ENCODE measurements around the gene AUTS2. TPM values are rescaled to one million over a fixed set of nuclear protein-coding genes. Genes with fewer than 3 reads are reported as not detected.

AUTS2 gene
- total RNA-seq, 2 experiments from 2014 or later, result 16.9 to 17.7 TPM

DNA sequence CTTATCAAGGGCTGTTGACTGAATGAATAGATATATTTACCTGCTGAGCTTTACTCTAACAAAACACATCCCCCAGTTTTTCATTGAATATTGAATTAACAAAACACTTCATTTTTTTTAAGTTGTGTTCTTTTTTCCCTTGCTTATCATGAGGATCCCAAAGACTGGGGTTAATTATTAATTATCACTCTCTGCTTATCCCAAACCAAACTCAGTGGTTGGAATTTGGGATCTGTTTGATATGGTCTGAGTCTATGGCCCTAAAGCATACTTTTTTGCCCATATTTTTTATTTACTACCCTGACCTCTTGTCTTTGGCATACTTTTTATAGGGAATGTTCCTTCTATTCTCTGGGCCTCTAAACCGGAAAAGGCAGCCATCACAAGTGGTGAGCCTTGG, 836.5 kb downstream of the AUTS2 start:
- ChIA-PET CTCF (no interaction called here), POLR2A (no interaction called here)
- Mint-ChIP-seq H3K27ac (no peak overlapping the region), H3K4me1 (no peaks in the 10 kb centered on the region), H3K9me3 (peaks cover 3% of the 10 kb centered on the region), H3K36me3 (ENCODE audit: low read depth) (no peaks in the 10 kb centered on the region), H3K27me3 (no peaks in the 10 kb centered on the region), H3K4me3 (no peak overlapping the region)
- DNase-seq, result no peak

- no peaks in the 10 kb centered on the region for H3K36me3 Mint-ChIP-seq (ENCODE audit: low read depth)
- H3K27me3 Mint-ChIP-seq, result no peaks in the 10 kb centered on the region
- H3K9me3 Mint-ChIP-seq, result no peaks in the 10 kb centered on the region
- H3K4me1 Mint-ChIP-seq, result no peaks in the 10 kb centered on the region
- no peak overlapping the region for H3K4me3 Mint-ChIP-seq
- CTCF ChIA-PET, result no interaction called here
- no peak for DNase-seq
- POLR2A ChIA-PET, result no interaction called here
- H3K27ac Mint-ChIP-seq, result no peak overlapping the region
These were observed 837.4 kb downstream of the AUTS2 start for GRCh38 chr7:70435634-70436033.

DNA sequence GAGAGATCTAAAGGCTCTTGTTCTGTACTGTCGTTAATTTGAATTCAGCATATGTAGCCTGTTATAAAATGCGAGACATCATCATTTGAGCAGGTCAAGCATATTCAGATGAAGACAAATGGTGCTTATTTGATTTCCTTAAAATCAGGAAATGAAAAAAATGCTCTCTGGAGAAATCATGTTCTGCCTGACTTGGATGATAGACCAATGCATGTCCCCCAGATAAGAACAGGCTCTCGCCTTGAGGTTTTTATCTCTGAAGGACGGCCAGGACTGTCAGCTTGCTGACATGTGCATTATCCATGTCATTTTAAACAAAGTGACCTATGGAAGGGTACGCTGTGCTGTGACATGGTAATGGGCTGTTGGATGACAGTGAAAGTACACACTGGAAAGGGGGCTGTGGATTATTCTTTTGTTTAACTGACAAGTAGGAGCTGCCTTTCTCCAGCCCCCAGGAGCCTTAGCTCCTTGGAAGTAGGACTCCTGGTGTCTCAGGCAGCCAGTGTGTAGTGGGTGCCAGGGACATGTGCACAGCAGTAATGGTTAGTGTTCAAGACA, 838.6 kb downstream of the AUTS2 start:
- H3K4me1 Mint-ChIP-seq, result no peaks in the 10 kb centered on the region
- H3K4me3 Mint-ChIP-seq, result no peak overlapping the region
- CTCF ChIA-PET, result no interaction called here
- H3K27me3 Mint-ChIP-seq, result no peaks in the 10 kb centered on the region
- no peaks in the 10 kb centered on the region for H3K36me3 Mint-ChIP-seq (ENCODE audit: low read depth)
- H3K27ac Mint-ChIP-seq, result no peak overlapping the region
- POLR2A ChIA-PET, result no interaction called here
- no peak for DNase-seq
- no peaks in the 10 kb centered on the region for H3K9me3 Mint-ChIP-seq

DNA sequence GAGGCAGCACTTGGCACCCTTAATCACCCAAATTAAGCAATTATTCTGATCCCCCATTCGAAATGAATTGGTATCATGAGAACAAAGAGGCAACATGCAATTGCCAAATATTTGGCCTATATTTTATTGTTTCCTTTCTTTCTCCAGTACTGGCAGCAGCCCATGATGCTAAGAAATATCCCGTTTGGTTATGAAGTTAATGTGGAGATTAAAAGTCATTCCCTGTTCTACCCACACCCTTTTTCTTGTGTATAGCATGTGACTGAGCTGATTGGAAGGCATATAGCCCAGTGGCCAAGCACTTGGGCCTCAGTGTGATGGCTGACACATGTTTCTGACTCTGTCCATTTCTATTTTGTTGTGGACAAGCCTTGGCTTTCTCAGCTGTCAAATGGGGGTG, 841.4 kb downstream of the AUTS2 start:
- Mint-ChIP-seq H3K4me1 (no peaks in the 10 kb centered on the region), H3K4me3 (no peak overlapping the region)

DNA sequence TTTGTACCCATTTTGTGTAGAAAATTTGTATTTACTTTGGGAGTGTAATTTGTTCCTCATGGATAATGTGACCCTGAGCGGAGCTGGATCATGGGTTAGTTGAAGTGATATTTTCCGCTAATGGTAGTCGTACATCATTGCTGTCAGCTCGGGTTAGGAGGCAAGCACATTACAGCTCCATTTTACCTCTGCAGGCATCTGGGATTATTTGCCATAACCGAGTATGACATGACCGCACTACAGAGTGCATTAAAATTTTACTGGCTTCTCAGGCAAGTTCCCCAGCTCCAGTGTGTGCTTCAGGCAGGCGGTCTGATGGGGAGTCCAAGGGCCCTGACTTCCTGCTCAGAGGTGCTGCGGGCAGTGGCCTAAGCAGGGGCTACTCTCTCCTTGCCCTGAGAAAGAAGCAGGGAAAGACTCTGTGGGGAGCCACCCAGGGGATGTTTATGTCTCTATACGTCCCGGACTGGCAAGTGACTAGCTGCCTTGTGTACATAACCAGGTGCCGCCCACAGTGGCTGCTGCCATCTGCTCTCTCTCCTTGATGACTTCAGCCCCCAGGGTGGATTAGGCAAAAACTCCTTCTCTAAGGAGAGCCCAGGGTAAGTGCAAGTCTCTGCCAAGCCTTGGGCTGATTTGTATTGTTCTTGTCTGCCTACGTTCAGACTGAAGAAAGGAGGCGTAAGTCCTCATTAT, 848.3 kb downstream of the AUTS2 start:
- Mint-ChIP-seq H3K27me3 (no peaks in the 10 kb centered on the region), H3K4me3 (no peak overlapping the region), H3K4me1 (no peaks in the 10 kb centered on the region), H3K36me3 (ENCODE audit: low read depth) (no peaks in the 10 kb centered on the region), H3K9me3 (no peaks in the 10 kb centered on the region), H3K27ac (no peak overlapping the region)
- CTCF ChIA-PET, result no interaction called here
- POLR2A ChIA-PET, result no interaction called here
- DNase-seq, result no peak

More for the DNA sequence above, 841.4 kb downstream of the AUTS2 start:
- H3K9me3 Mint-ChIP-seq, result no peaks in the 10 kb centered on the region
- no peaks in the 10 kb centered on the region for H3K36me3 Mint-ChIP-seq (ENCODE audit: low read depth)
- no peak for DNase-seq
- H3K27ac Mint-ChIP-seq, result no peak overlapping the region
- H3K27me3 Mint-ChIP-seq, result no peaks in the 10 kb centered on the region
- ChIA-PET POLR2A (no interaction called here), CTCF (no interaction called here)

GRCh38 chr7:70448312-70448906, 850.1 kb downstream of the AUTS2 start:
- POLR2A ChIA-PET, result no interaction called here
- DNase-seq, result no peak
- H3K4me3 Mint-ChIP-seq, result no peak overlapping the region
- CTCF ChIA-PET, result no interaction called here
- no peaks in the 10 kb centered on the region for H3K4me1 Mint-ChIP-seq
- no peaks in the 10 kb centered on the region for H3K27me3 Mint-ChIP-seq
- no peaks in the 10 kb centered on the region for H3K36me3 Mint-ChIP-seq (ENCODE audit: low read depth)
- H3K27ac Mint-ChIP-seq, result no peak overlapping the region
- H3K9me3 Mint-ChIP-seq, result no peaks in the 10 kb centered on the region

DNA sequence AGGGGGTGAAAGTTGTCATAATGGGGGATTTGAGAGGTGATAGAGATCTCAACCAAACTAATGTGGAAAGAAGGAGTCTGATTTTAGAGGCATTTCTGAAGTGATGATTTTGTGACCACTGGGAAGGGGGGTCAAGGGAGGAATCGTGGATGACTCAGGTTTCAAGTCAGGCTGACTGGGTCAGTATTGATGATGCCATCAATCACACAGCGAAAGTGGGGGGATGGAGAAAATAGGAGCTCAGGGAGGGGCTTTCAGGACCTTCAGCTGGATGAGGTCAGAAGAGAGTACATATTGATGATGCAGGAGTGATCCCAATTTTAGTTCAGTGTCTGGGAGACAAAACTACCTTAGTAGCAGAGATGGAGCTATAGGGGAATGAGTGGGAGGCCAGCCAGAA, 852.5 kb downstream of the AUTS2 start:
- POLR2A ChIA-PET, result no interaction called here
- Mint-ChIP-seq H3K27me3 (no peaks in the 10 kb centered on the region), H3K36me3 (ENCODE audit: low read depth) (no peaks in the 10 kb centered on the region), H3K4me3 (no peak overlapping the region), H3K9me3 (no peaks in the 10 kb centered on the region), H3K4me1 (no peaks in the 10 kb centered on the region), H3K27ac (no peak overlapping the region)
- DNase-seq, result no peak
- CTCF ChIA-PET, result no interaction called here

DNA sequence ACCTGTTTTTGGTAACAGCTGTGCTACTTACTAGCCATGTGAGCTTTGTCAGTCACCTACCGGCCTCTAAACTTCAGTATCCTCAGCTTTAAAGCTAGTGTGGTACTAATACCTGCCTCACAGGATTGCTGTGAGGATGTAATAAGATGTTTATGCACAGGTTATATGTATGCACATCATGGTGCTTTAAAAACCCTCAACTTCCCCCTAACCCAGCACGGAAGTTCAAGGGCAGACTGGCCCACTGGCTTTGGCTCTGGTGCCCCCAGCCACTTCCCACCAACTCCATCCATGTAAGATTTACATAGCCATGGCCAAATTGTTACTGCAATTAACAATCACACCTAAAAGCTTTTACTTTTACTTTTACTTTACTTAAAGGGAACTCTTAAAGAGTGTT, 857.6 kb downstream of the AUTS2 start:
- no peaks in the 10 kb centered on the region for H3K27me3 Mint-ChIP-seq
- H3K4me1 Mint-ChIP-seq, result no peaks in the 10 kb centered on the region
- no peak for DNase-seq
- no peak overlapping the region for H3K27ac Mint-ChIP-seq
- H3K4me3 Mint-ChIP-seq, result no peak overlapping the region
- no peaks in the 10 kb centered on the region for H3K36me3 Mint-ChIP-seq (ENCODE audit: low read depth)
- peaks cover 3% of the 10 kb centered on the region for H3K9me3 Mint-ChIP-seq
- ChIA-PET CTCF (no interaction called here), POLR2A (no interaction called here)

GRCh38 chr7:70456719-70457118, 858.4 kb downstream of the AUTS2 start:
- Mint-ChIP-seq H3K9me3 (peaks cover 3% of the 10 kb centered on the region), H3K4me3 (no peak overlapping the region), H3K4me1 (no peaks in the 10 kb centered on the region), H3K27me3 (no peaks in the 10 kb centered on the region), H3K36me3 (ENCODE audit: low read depth) (no peaks in the 10 kb centered on the region), H3K27ac (no peak overlapping the region)
- POLR2A ChIA-PET, result no interaction called here
- CTCF ChIA-PET, result no interaction called here
- no peak for DNase-seq

GRCh38 chr7:70457482-70457881, 859.2 kb downstream of the AUTS2 start:
- ChIA-PET POLR2A (no interaction called here), CTCF (no interaction called here)
- H3K4me3 Mint-ChIP-seq, result no peak overlapping the region
- peaks cover 3% of the 10 kb centered on the region for H3K9me3 Mint-ChIP-seq
- H3K27me3 Mint-ChIP-seq, result no peaks in the 10 kb centered on the region
- no peaks in the 10 kb centered on the region for H3K36me3 Mint-ChIP-seq (ENCODE audit: low read depth)
- no peaks in the 10 kb centered on the region for H3K4me1 Mint-ChIP-seq
- no peak overlapping the region for H3K27ac Mint-ChIP-seq
- no peak for DNase-seq

GRCh38 chr7:70457883-70458680, 859.8 kb downstream of the AUTS2 start:
- H3K4me3 Mint-ChIP-seq, result no peak overlapping the region
- ChIA-PET POLR2A (no interaction called here), CTCF (no interaction called here)
- no peaks in the 10 kb centered on the region for H3K36me3 Mint-ChIP-seq (ENCODE audit: low read depth)
- no peaks in the 10 kb centered on the region for H3K4me1 Mint-ChIP-seq
- DNase-seq, result no peak
- no peak overlapping the region for H3K27ac Mint-ChIP-seq
- H3K9me3 Mint-ChIP-seq, result peaks cover 3% of the 10 kb centered on the region
- H3K27me3 Mint-ChIP-seq, result no peaks in the 10 kb centered on the region

- no peaks in the 10 kb centered on the region for H3K27me3 Mint-ChIP-seq
- H3K27ac Mint-ChIP-seq, result no peak overlapping the region
- ChIA-PET POLR2A (no interaction called here), CTCF (no interaction called here)
- no peak overlapping the region for H3K4me3 Mint-ChIP-seq
- H3K9me3 Mint-ChIP-seq, result peaks cover 3% of the 10 kb centered on the region
- no peaks in the 10 kb centered on the region for H3K36me3 Mint-ChIP-seq (ENCODE audit: low read depth)
- DNase-seq, result no peak
- no peaks in the 10 kb centered on the region for H3K4me1 Mint-ChIP-seq
These were observed 860.5 kb downstream of the AUTS2 start for GRCh38 chr7:70458745-70459144.

DNA sequence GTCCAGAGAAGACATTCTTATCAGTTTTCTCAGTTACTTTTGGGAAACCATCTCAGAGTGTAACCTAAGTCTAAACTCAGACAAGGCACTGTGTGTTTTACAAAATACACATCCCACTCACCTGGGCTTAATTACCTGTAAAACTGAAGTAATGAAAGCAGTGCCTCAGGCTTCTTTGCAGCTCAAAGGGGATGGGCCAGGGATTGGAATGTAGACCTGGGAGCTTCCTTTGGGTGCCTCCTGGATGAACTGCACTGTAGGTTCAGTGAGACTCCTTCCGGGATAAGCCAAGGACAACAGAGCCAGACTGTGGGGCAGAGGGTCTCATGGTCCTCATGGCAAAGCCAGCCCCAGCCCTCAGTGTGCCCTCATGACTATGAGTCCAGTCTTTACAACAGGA, 861.3 kb downstream of the AUTS2 start:
- peaks cover 3% of the 10 kb centered on the region for H3K9me3 Mint-ChIP-seq
- ChIA-PET CTCF (no interaction called here), POLR2A (no interaction called here)
- no peak overlapping the region for H3K4me3 Mint-ChIP-seq
- H3K27ac Mint-ChIP-seq, result no peak overlapping the region
- H3K36me3 Mint-ChIP-seq (ENCODE audit: low read depth), result no peaks in the 10 kb centered on the region
- no peaks in the 10 kb centered on the region for H3K27me3 Mint-ChIP-seq
- H3K4me1 Mint-ChIP-seq, result no peaks in the 10 kb centered on the region
- DNase-seq, result no peak

DNA sequence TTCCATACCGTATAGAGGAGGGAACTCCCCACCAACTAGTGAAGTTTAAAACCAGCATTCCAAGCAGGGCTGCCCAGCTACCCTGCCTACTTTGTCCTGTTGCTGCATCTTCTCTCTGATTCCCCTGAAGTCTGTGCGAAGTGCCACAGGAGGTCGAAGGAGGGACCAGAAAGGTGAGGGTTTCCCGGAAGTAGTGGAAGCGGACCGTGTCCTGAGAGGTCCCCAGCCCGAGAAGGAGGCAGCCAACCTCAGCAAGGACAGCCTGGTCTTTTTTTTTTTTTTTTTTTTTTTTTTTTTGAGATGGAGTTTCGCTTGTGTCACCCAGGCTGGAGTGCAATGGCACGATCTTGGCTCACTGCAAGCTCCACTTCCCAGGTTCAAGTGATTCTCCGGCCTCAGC, 861.8 kb downstream of the AUTS2 start:
- no peak for DNase-seq
- Mint-ChIP-seq H3K4me1 (no peaks in the 10 kb centered on the region), H3K9me3 (peaks cover 3% of the 10 kb centered on the region), H3K4me3 (no peak overlapping the region), H3K27me3 (no peaks in the 10 kb centered on the region), H3K27ac (no peak overlapping the region), H3K36me3 (ENCODE audit: low read depth) (no peaks in the 10 kb centered on the region)
- ChIA-PET POLR2A (no interaction called here), CTCF (no interaction called here)
